ENCODE measurements around the gene ARID1B.

The ARID1B gene

GRCh38 chr6:156826290-156826955 is 49.2 kb downstream of the ARID1B start:
- DNase-seq (ENCODE audit: low spot score) = no peak

GRCh38 chr6:156827382-156827781 is 50.2 kb downstream of the ARID1B start:
- DNase-seq (ENCODE audit: low spot score) = no peak

DNA sequence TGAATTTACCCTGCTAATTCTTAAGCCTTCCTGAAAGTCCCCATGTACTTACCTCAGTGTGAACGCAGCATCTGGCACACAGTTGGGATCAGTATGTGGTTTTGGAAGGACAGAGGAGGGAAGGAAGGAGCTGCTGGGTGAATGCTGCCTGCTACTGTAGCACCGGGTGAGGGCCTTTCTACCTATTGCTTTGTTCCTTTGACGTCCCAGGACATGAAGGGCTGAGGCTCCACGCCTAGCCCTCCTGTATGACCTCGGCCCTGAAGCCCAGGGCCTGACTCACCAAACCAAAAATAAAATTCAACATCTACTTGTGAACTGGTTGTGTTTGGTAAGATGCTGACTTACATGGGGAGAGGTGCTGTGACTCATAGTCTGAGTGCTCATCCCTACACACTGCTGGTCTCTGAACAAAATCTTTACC is 51.1 kb downstream of the ARID1B start:
- DNase-seq (ENCODE audit: low spot score) = no peak

- no peak for DNase-seq (ENCODE audit: low spot score)
Observed at GRCh38 chr6:156830126-156830525, 52.9 kb downstream of the ARID1B start.

- DNase-seq (ENCODE audit: low spot score) = no peak
Observed at GRCh38 chr6:156832231-156832647, 55.1 kb downstream of the ARID1B start.

- no peak for DNase-seq (ENCODE audit: low spot score)
Observed at GRCh38 chr6:156832669-156833068, 55.5 kb downstream of the ARID1B start.

DNA sequence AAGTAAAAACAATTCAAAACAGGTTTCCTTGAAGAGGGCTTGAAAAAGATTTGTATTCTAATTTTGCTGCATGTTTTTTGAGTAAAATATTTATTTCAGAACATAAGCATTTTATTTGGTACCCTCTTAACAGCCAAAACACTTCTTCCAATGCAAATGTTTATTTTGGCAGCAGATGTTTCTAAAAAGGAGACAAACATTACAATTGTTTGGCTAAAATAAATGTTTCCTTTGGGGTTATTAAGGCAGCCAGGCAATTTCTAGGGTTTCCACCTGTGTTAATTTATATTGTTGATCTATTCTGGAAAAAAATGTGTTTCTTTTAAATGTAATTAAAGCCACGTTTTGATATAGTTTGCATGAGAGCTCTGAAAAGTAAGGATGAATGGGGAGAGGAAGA is 56.6 kb downstream of the ARID1B start:
- DNase-seq (ENCODE audit: low spot score) = no peak

- no peak for DNase-seq (ENCODE audit: low spot score)
Observed at GRCh38 chr6:156839129-156839528, 62.0 kb downstream of the ARID1B start.

- DNase-seq (ENCODE audit: low spot score) = no peak
Observed at GRCh38 chr6:156839591-156840001, 62.4 kb downstream of the ARID1B start.

GRCh38 chr6:156840136-156840535 is 63.0 kb downstream of the ARID1B start:
- DNase-seq (ENCODE audit: low spot score) = no peak

DNA sequence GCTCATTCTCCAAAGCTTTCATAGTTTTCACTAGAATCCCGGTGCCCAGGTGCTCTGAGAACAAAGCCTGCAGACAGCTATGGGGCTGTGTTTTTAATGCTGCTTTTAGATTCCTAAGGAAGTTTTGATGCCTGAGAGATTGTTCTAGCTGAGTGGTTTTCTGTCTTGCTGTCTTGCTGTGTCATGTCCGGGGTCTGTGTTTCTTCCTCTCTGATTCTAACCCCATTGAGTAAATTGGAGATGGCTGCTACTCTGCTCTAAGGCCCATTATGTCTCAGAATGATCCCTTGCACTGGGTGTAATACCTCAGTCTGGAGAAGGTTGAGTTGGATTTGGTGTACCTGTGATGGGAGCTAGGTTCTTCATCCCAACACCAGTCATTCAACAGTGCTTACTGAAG is 63.4 kb downstream of the ARID1B start:
- DNase-seq (ENCODE audit: low spot score) = no peak

GRCh38 chr6:156841508-156841907 is 64.3 kb downstream of the ARID1B start:
- DNase-seq (ENCODE audit: low spot score) = no peak

DNA sequence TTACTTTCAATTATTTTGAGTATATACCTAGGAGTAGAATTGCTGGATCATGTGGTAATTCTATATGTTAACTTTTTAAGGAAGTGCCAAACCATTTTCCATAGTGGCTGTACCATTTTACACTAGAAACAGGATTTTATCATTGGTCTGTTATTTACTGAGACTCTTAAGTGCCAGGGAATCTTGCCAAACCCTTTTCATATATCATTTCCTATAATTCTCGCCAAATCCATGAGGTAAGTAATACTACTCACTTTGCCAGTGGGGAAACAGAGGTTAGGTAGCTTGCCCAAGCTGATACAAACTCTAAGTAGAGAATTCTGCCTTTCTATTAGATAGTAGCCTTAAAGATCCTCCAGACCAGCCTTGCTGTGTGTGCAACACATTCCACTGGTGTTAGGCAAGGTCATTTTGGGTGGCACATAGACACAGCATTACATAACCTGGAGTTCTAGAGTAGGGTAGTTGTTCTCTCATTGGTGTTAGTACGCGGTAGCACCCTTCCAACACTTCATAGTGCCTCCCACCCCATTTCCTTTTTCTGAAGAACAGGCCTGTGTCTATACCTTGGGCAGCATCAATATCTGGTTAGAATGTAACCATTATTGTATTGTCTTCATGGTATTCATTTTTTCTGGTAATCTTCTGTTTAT is 65.5 kb downstream of the ARID1B start:
- DNase-seq (ENCODE audit: low spot score) = no peak

- DNase-seq (ENCODE audit: low spot score) = no peak
Observed at GRCh38 chr6:156844089-156844488, 66.9 kb downstream of the ARID1B start.

GRCh38 chr6:156845454-156846155 is 68.4 kb downstream of the ARID1B start:
- no peak for DNase-seq (ENCODE audit: low spot score)

DNA sequence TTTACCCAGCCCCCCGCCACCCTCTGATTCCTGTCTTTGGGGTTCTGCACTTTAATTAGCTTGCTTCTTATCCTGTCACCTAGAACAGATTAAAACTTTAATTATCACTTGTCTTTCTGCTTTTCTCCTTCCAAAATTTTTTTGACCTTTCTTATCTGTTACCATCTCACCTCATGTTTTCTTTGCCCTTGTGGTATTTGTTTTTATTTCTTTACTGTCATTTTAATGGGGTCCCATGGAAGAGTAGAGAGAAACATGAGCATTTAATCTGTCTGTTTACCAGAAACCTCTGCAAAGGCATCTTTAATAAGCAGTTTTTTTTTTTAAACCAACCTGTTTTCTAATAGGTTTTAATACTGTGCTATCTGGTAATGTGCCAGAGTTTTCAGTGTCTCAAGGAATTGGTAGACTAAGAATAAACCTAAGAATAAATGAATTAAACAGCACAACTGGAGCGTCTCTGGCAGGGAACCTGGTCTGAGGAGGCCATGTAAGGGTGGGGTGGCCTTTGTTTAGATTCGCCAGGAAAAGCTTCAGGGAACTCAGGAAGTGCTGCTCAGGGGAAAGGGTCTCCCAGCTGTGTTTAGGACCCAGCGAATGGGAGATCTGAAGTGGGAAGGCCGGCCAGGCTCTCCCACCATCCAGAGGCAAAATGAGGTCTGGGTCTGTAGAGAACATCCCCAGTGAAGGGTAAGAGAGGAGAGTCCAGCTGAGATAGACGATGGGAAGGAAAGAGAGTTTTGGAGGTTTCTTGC is 69.8 kb downstream of the ARID1B start:
- no peak for DNase-seq (ENCODE audit: low spot score)

DNA sequence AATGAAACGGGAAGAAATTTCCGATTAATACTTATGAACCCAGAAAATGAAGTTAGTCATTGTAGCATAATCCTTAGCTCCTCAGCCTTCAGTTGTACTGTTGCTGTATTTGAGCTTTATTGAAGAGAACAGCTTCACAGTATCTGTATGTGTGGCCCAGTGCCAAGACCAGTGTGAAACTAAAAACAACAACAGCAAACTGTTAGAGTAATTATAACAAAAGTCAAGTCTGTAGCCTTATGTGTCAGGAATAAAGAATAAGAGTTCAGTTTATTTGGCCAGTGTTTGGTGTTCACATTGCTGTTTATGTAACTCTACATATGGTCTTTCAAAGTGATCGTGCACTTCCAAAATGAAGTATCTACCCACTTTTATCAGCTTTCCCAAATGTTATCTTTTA is 70.9 kb downstream of the ARID1B start:
- DNase-seq (ENCODE audit: low spot score) = no peak

DNA sequence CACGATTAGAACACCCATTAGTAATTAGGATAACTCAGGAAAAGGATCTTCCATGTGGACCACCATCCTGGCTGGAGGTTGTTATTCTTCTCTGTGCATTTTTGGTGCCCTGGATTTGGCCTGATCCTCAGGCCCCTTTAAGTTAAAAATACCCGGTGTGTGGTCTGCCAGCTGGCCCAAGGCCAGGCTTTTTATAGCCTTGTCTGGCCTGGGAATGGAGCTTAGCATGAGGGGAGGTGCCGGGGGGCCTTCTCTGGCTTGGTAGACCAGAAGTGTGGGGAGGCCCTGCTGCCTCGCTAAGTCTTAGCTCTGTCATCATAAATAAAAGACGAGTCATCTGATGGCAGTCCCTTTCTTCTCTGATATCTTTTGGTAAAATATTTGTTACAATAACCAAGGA is 71.4 kb downstream of the ARID1B start:
- DNase-seq (ENCODE audit: low spot score) = no peak

- DNase-seq (ENCODE audit: low spot score) = no peak
Observed at GRCh38 chr6:156849806-156850205, 72.6 kb downstream of the ARID1B start.

DNA sequence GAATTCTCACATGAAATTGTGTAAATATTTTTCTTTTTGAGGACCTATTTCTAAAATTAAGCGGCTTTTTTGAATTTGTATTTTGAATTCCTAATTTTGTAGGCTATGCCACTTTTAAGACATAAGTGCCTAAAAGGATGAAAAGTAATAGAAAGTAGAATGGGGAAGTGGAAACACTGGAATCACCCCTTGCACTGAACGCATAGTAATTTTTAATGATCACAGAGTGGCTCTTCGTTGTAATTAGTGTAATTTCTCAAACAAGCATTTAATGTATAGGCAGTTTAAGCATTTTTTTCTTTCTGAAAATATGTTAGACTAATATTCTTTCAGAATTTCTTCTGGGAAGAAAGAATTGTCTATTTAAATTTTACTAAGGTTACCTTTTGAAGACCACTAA is 73.2 kb downstream of the ARID1B start:
- no peak for DNase-seq (ENCODE audit: low spot score)

GRCh38 chr6:156851454-156851921 is 74.3 kb downstream of the ARID1B start:
- no peak for DNase-seq (ENCODE audit: low spot score)

DNA sequence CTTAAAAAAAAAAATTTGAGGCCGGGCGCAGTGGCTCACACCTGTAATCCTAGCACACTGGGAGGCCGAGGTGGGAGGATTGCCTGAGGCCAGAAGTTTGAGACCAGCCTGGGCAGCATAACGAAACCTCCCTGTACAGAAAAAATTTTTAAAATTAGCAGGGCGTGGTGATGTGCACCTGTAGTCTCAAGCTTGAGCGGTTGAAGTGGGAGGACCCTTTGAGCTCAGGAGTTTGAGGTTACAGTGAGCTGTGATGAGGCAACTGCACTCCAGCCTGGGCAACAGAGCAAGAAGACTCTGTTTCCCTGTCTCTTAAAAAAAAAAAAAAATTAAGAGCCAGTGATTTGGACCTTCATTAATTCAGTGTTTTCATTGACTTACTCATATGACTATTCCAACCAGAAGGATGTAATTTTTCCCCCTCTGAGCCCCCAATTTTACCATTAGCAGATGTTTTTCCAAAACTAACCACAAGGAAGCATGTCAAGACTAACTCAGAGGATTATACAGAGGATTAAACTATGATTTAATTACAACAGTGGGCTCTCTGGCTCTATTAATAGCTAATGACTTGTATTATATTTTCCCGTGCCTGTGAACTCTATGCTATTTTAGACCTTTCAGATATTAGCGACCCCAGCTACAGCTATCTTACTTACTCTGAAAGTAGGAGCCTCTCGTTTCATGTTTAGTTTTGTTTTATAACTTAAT is 75.1 kb downstream of the ARID1B start:
- DNase-seq (ENCODE audit: low spot score) = no peak

All from ecto neural progenitor cell (in vitro differentiated cells).